ENCODE data around the gene MUC2.

Gene MUC2

GRCh38 chr11:1118755-1119603 is 44.3 kb downstream of the MUC2 start:
- Mint-ChIP-seq H3K9me3 (no peaks in the 10 kb centered on the region), H3K27me3 (peaks cover 2% of the 10 kb centered on the region), H3K4me1 (peaks cover 1% of the 10 kb centered on the region), H3K27ac (no peak overlapping the region), H3K4me3 (no peak overlapping the region), H3K36me3 (ENCODE audit: low read depth) (no peaks in the 10 kb centered on the region)
- no peak for DNase-seq
- ATAC-seq: no peak

GRCh38 chr11:1119604-1120146 is 45.0 kb downstream of the MUC2 start:
- Mint-ChIP-seq H3K4me3 (no peak overlapping the region), H3K27me3 (peaks cover 5% of the 10 kb centered on the region), H3K9me3 (peaks cover 7% of the 10 kb centered on the region), H3K27ac (no peak overlapping the region), H3K36me3 (ENCODE audit: low read depth) (peaks cover 2% of the 10 kb centered on the region), H3K4me1 (peaks cover 1% of the 10 kb centered on the region)
- no peak for DNase-seq
- ATAC-seq: no peak

- Mint-ChIP-seq H3K27me3 (peaks cover 5% of the 10 kb centered on the region), H3K4me1 (no peaks in the 10 kb centered on the region), H3K27ac (no peak overlapping the region), H3K36me3 (ENCODE audit: low read depth) (peaks cover 2% of the 10 kb centered on the region), H3K4me3 (no peak overlapping the region), H3K9me3 (peaks cover 9% of the 10 kb centered on the region)
- no peak for DNase-seq
- no peak for ATAC-seq
These were observed 46.1 kb downstream of the MUC2 start for GRCh38 chr11:1120532-1121330.

- Mint-ChIP-seq H3K4me1 (no peaks in the 10 kb centered on the region), H3K27ac (no peak overlapping the region), H3K9me3 (peaks cover 9% of the 10 kb centered on the region), H3K4me3 (no peak overlapping the region), H3K36me3 (ENCODE audit: low read depth) (peaks cover 2% of the 10 kb centered on the region), H3K27me3 (peaks cover 5% of the 10 kb centered on the region)
- ATAC-seq (no peak), DNase-seq (no peak)
These were observed 46.7 kb downstream of the MUC2 start for GRCh38 chr11:1121331-1121812.

GRCh38 chr11:1121813-1122663 is 47.4 kb downstream of the MUC2 start:
- Mint-ChIP-seq H3K36me3 (ENCODE audit: low read depth) (peaks cover 2% of the 10 kb centered on the region), H3K4me1 (no peaks in the 10 kb centered on the region), H3K27ac (no peak overlapping the region), H3K27me3 (peaks cover 5% of the 10 kb centered on the region), H3K4me3 (no peak overlapping the region), H3K9me3 (peaks cover 9% of the 10 kb centered on the region)
- DNase-seq: no peak
- ATAC-seq: no peak

- Mint-ChIP-seq H3K4me1 (no peaks in the 10 kb centered on the region), H3K36me3 (ENCODE audit: low read depth) (peaks cover 2% of the 10 kb centered on the region), H3K4me3 (no peak overlapping the region), H3K9me3 (peaks cover 9% of the 10 kb centered on the region), H3K27ac (no peak overlapping the region), H3K27me3 (peaks cover 5% of the 10 kb centered on the region)
- no peak for ATAC-seq
- no peak for DNase-seq
These were observed 48.0 kb downstream of the MUC2 start for GRCh38 chr11:1122664-1123002.

- DNase-seq (no peak), ATAC-seq (peak; percentile 4)
- peaks cover 9% of the 10 kb centered on the region for H3K9me3 Mint-ChIP-seq
- H3K4me1 Mint-ChIP-seq: no peaks in the 10 kb centered on the region
- peaks cover 2% of the 10 kb centered on the region for H3K36me3 Mint-ChIP-seq (ENCODE audit: low read depth)
- H3K4me3 Mint-ChIP-seq: peak overlapping the region; percentile 2
- no peak overlapping the region for H3K27ac Mint-ChIP-seq
- H3K27me3 Mint-ChIP-seq: peaks cover 5% of the 10 kb centered on the region
These were observed 49.3 kb downstream of the MUC2 start for GRCh38 chr11:1123970-1124369.
